Kidney epithelial cell (primary cell): ENCODE measurements around the gene RBM25. TPM values are rescaled to one million over a fixed set of nuclear protein-coding genes. Genes with fewer than 3 reads are reported as not detected.
"Not testable (repeated sequence)": the region's sequence is repeated elsewhere in the genome, so short reads cannot be mapped to it uniquely, and the experiment has no call there.

Experiments
- DNase-seq: peaks from one replicate; pipeline ENCODE4 v3.0.0-alpha.2; 2010; ENCODE audit warnings: low read depth
- H3K27me3 ChIP-seq: 2 replicates; pipeline ENCODE4 v1.6.0; 2011; ENCODE audit warnings: low read length; ENCODE audit not compliant: control insufficient read depth, insufficient read depth
- H3K36me3 ChIP-seq: 2 replicates; pipeline ENCODE4 v1.5.1; 2011; ENCODE audit warnings: low read length; ENCODE audit not compliant: control insufficient read depth, insufficient read depth
- H3K4me3 ChIP-seq: 2 replicates; pipeline ENCODE4 v1.5.1; 2011; ENCODE audit warnings: low read depth, mild to moderate bottlenecking, control low read depth, low read length
- total RNA-seq: library from RNA; depleted of rRNA; stranded (reverse); fragments of >200 nt; gene quantifications from 2 replicates; pipeline ENCODE4 v1.2.3, GENCODE V29; 2015
- TF ChIP-seq, protein P1 (sequence below): IDR thresholded peaks from 2 replicates; pipeline ENCODE4 v1.5.1; 2011; ENCODE audit warnings: mild to moderate bottlenecking, moderate library complexity, low read length, control low read depth, inconsistent platforms; ENCODE audit not compliant: insufficient read depth, poor library complexity, severe bottlenecking

RBM25 gene
- total RNA-seq: 28.2 and 30.8 TPM in 2 replicates

- peak; percentile 94 for DNase-seq
- TF ChIP-seq, protein P1, sequence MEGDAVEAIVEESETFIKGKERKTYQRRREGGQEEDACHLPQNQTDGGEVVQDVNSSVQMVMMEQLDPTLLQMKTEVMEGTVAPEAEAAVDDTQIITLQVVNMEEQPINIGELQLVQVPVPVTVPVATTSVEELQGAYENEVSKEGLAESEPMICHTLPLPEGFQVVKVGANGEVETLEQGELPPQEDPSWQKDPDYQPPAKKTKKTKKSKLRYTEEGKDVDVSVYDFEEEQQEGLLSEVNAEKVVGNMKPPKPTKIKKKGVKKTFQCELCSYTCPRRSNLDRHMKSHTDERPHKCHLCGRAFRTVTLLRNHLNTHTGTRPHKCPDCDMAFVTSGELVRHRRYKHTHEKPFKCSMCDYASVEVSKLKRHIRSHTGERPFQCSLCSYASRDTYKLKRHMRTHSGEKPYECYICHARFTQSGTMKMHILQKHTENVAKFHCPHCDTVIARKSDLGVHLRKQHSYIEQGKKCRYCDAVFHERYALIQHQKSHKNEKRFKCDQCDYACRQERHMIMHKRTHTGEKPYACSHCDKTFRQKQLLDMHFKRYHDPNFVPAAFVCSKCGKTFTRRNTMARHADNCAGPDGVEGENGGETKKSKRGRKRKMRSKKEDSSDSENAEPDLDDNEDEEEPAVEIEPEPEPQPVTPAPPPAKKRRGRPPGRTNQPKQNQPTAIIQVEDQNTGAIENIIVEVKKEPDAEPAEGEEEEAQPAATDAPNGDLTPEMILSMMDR: no peak
- no peaks in the 10 kb centered on the region for H3K27me3 ChIP-seq
- H3K4me3 ChIP-seq: peak within 1 kb of the TSS; percentile 98
- H3K36me3 ChIP-seq: no peaks in the 10 kb centered on the region
Measured at GRCh38 chr14:73058224-73058921, at the start of gene RBM25. RBM25 (plus strand) TSS chr14:73058534; CDS start chr14:73071642, 13,108 bp downstream.

GRCh38 chr14:73011189-73011588, 47.1 kb upstream of the RBM25 start:
- H3K27me3 ChIP-seq, DNase-seq, H3K36me3 ChIP-seq: not testable (repeated sequence)

GRCh38 chr14:73014105-73014504, 44.2 kb upstream of the RBM25 start:
- DNase-seq: no peak
- Histone ChIP-seq H3K4me3 (no peak overlapping the region), H3K36me3 (no peaks in the 10 kb centered on the region), H3K27me3 (no peaks in the 10 kb centered on the region)
- TF ChIP-seq, protein P1: no peak

More at GRCh38 chr14:73011189-73011588, 47.1 kb upstream of the RBM25 start:
- not testable (repeated sequence) for H3K4me3 ChIP-seq

DNA sequence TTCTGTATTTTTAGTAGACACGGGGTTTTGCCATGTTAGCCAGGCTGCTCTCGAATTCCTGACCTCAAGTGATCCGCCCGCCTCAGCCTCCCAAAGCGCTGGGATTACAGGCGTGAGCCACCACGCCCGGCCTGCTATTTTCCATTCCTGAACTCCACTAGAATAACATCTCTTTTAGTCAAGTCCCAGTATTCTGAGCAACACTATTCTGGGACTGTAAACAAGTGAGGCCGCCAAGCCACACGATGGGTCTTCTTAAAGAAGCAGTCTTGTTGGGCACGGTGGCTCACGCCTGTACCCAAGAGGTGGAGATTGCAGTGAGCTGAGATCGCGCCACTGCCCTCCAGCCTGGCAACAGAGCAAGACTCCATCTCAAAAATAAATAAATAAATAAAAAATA, 42.8 kb upstream of the RBM25 start:
- not testable (repeated sequence) for H3K27me3 ChIP-seq, H3K4me3 ChIP-seq, H3K36me3 ChIP-seq, DNase-seq

- H3K4me3 ChIP-seq, DNase-seq, H3K27me3 ChIP-seq, H3K36me3 ChIP-seq: not testable (repeated sequence)
Measured at GRCh38 chr14:73016011-73016410, 42.3 kb upstream of the RBM25 start.

- Histone ChIP-seq H3K27me3 (no peaks in the 10 kb centered on the region), H3K4me3 (no peak overlapping the region), H3K36me3 (peaks cover 2% of the 10 kb centered on the region)
- TF ChIP-seq, protein P1: no peak
- no peak for DNase-seq
Measured at GRCh38 chr14:73022051-73022450, 36.3 kb upstream of the RBM25 start.

DNA sequence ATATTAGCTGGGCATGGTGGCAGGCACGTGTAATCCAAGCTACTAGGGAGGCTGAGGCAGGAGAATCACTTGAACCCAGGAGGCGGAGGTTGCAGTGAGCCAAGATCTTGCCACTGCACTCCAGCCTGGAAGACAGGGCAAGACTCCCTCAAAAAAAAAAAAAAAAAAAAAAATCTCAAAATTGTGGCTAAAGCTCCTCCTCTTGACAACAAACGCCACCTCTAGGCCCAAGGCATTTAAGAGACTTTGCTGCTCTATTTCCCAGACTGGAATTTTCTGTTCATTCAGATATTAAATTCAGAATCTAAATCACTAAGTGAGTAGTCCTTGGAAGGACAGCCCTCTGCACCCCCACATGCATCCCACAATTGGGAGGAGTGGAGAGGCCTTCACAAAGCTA, 32.8 kb upstream of the RBM25 start:
- peak overlapping the region; percentile 71 for H3K4me3 ChIP-seq
- H3K27me3 ChIP-seq: no peaks in the 10 kb centered on the region
- H3K36me3 ChIP-seq: peaks cover 2% of the 10 kb centered on the region
- no peak for DNase-seq
- TF ChIP-seq, protein P1: no peak
